GM12891 (cell line): ENCODE results near the gene FAM124A.

ENCODE experiments used
- DNase-seq: peaks from one replicate; pipeline ENCODE4 v3.0.0; 2011; ENCODE audit warnings: low spot score; ENCODE audit not compliant: insufficient read length
- FAIRE-seq: peaks from 2 replicates; lab custom pipeline; 2011; peaks lifted over from hg19 to GRCh38; lab: Jason Lieb, UNC
- PAX5 ChIP-seq: IDR thresholded peaks from 2 replicates; pipeline ENCODE4 v1.6.1; 2011; ENCODE audit warnings: low read length, moderate library complexity, mild to moderate bottlenecking; ENCODE audit not compliant: insufficient read depth, severe bottlenecking
- POLR2A ChIP-seq: IDR thresholded peaks from 2 replicates; pipeline ENCODE4 v1.6.1; 2011; ENCODE audit warnings: low read depth, low read length, control low read depth
- POLR2AphosphoS5 ChIP-seq: IDR thresholded peaks from 2 replicates; pipeline ENCODE4 v1.6.1; 2011; ENCODE audit warnings: low read depth, low read length, control low read depth
- POU2F2 ChIP-seq: IDR thresholded peaks from 2 replicates; pipeline ENCODE4 v1.6.1; 2011; ENCODE audit warnings: low read depth, mild to moderate bottlenecking, control low read depth, low read length, moderate library complexity
- SPI1 ChIP-seq: IDR thresholded peaks from 2 replicates; pipeline ENCODE4 v1.6.1; 2011; ENCODE audit warnings: low read depth, low read length, control low read depth
- TAF1 ChIP-seq: IDR thresholded peaks from 2 replicates; pipeline ENCODE4 v1.6.1; 2011; ENCODE audit warnings: low read depth, low read length, control low read depth

FAM124A gene

GRCh38 chr13:51213173-51213728 is 8.9 kb upstream of the FAM124A start:
- TF ChIP-seq POLR2A, result no peak
- FAIRE-seq (no peak), DNase-seq (no peak)

GRCh38 chr13:51218626-51219025 is 3.6 kb upstream of the FAM124A start:
- no peak for FAIRE-seq
- DNase-seq, result no peak
- TF ChIP-seq POLR2AphosphoS5 (no peak), POLR2A (no peak), POU2F2 (no peak), TAF1 (no peak), SPI1 (no peak), PAX5 (no peak)

GRCh38 chr13:51220706-51221105 is 1.5 kb upstream of the FAM124A start:
- TF ChIP-seq POLR2AphosphoS5 (no peak), TAF1 (no peak), POU2F2 (no peak), SPI1 (no peak), POLR2A (no peak)

GRCh38 chr13:51221108-51221507 is 1.1 kb upstream of the FAM124A start:
- FAIRE-seq, result no peak
- no peak for DNase-seq
- TF ChIP-seq PAX5 (no peak), POLR2AphosphoS5 (no peak), POLR2A (no peak), SPI1 (no peak), POU2F2 (no peak), TAF1 (no peak)

More at GRCh38 chr13:51220706-51221105, 1.5 kb upstream of the FAM124A start:
- FAIRE-seq, result no peak
- no peak for DNase-seq

- no peak for DNase-seq
- no peak for FAIRE-seq
- TF ChIP-seq POLR2A (no peak), TAF1 (no peak), POU2F2 (no peak), SPI1 (no peak), PAX5 (no peak), POLR2AphosphoS5 (no peak)
These were observed 543 bp upstream of the FAM124A start for GRCh38 chr13:51221674-51222036.

- no peak for TF ChIP-seq TAF1
- no peak for TF ChIP-seq POU2F2
- TF ChIP-seq POLR2AphosphoS5, result no peak
- no peak for TF ChIP-seq SPI1
- TF ChIP-seq PAX5, result no peak
- TF ChIP-seq POLR2A, result no peak
- FAIRE-seq (no peak), DNase-seq (no peak)
These were observed 725 bp downstream of the FAM124A start for GRCh38 chr13:51222686-51223559.

GRCh38 chr13:51223560-51224270 is 1.5 kb downstream of the FAM124A start:
- DNase-seq (no peak), FAIRE-seq (no peak)
- TF ChIP-seq TAF1 (no peak), POU2F2 (no peak), POLR2A (no peak), POLR2AphosphoS5 (no peak), SPI1 (no peak), PAX5 (no peak)

- TF ChIP-seq POLR2A (no peak), TAF1 (no peak), POLR2AphosphoS5 (no peak), PAX5 (no peak), SPI1 (no peak), POU2F2 (no peak)
- FAIRE-seq (no peak), DNase-seq (no peak)
These were observed 2.8 kb downstream of the FAM124A start for GRCh38 chr13:51225029-51225428.

GRCh38 chr13:51227404-51227803 is 5.2 kb downstream of the FAM124A start:
- DNase-seq, result no peak
- no peak for TF ChIP-seq POLR2A
- no peak for TF ChIP-seq POU2F2
- no peak for TF ChIP-seq TAF1
- no peak for TF ChIP-seq POLR2AphosphoS5
- TF ChIP-seq SPI1, result no peak
- no peak for TF ChIP-seq PAX5
- no peak for FAIRE-seq

GRCh38 chr13:51229101-51229719 is 7.0 kb downstream of the FAM124A start:
- TF ChIP-seq POLR2AphosphoS5 (no peak), PAX5 (no peak), POU2F2 (no peak), POLR2A (no peak), SPI1 (no peak), TAF1 (no peak)
- no peak for DNase-seq
- no peak for FAIRE-seq
